NCI-H1092 treated with DMSO at 0.1 percent for 48 hours (cell line): ENCODE measurements around the gene ATPAF2.

ENCODE experiments used
- DNase-seq: peaks from one replicate; lab custom pipeline; 2025; lab: John Stamatoyannopoulos, UW

Gene ATPAF2

GRCh38 chr17:18039535-18040260, 730 bp upstream of the ATPAF2 start:
- DNase-seq = peak; percentile 12

DNA sequence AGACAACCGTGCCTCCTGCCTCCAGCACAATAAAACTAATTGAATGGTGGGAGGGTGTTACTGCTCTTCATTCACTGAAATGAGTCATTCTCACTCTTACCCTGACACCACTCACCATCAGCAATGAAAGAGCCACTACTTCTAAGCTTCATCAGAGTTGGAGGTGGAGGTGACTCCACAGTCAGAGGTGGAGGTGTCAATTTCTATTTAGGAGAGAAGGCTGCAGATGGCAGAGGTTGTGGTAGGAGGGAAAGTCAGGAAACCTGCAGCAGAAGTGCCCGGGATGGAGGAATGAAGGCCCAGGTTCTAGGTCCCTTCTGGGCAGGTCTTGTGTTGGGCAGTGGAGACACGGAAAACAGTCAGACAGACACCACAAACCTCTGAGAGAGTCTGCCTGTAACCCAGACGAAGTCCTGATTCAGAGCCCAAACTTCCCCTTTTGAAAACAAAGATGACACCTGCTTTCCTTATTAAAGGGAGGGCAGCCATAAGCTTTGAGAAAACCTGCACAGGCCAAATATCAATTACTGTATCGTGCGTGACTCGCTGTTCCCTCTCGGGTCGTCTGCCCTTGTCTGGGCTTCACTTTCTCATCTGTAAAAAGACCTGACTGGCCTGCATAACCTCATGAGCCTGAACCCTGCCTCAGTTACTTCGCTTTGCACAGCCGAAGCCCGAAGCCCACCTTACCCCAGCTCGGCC, 668 bp downstream of the ATPAF2 start:
- DNase-seq = no peak

DNA sequence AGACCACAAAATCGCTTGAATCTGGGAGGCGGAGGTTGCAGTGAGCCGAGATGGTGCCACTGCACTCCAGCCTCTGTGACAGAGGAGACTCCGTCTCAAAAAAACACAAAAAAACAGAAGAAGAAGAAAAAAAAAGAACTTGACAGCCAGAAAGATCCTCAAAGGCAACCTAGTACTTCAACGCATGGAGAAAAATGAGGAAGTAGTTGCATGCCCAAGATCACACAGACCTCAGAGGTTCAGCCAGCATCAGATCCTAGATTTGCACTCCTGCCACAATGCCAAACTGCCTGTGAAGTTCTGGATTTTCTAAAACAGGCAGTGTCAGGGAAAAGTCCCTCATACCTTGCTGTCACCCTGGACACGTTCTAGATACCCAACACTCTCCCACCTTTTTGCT, 1.5 kb downstream of the ATPAF2 start:
- no peak for DNase-seq

DNA sequence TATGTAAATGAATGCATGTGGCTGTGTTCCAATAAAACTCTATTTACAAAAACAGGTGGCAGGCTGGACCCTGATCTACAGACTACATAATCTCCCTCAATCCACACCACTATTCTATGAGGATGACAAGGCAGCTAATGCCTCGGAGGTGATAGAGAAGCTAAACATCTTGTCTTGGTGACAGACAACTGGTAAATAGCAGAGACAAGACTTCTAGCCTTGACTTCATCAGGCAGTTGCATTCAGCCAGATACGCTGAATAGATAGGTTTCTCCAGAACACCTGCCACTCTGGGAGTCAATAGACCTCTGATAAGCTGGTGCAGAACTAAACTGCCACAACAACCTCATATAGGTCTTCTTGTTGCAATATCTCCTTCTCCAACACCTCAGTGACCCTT, 3.3 kb downstream of the ATPAF2 start:
- no peak for DNase-seq

DNA sequence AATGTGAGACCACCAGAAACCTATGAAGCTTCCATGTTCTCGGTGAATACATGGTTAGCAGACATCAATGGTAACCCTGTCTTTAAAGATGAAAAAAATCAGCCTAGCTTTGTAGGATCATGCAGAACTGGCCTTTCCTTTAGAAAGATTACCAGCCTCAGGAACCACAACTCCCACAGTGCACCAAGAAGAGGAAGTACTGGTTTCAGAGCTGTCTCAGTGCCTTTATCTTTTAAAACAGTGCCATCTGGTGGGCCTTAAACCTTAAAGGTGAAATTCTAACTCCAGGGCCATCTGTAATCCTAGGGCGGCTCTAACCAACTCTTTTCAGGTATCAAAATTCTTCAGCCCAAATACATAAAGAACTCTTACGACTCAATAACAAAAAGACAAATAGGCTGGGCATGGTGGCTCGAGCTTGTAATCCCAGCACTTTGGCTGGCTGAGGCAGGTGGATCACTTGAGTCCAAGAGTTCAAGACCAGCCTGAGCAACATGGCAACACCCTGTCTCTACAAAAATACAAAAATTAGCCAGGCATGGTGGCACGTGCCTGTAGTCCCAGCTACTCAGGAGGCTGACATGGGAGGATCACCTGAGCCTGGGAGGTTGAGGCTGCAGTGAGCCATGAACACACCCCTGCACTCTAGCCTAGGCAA, 5.4 kb downstream of the ATPAF2 start:
- peak; percentile 79 for DNase-seq

GRCh38 chr17:18031955-18032354, 7.0 kb downstream of the ATPAF2 start:
- no peak for DNase-seq

DNA sequence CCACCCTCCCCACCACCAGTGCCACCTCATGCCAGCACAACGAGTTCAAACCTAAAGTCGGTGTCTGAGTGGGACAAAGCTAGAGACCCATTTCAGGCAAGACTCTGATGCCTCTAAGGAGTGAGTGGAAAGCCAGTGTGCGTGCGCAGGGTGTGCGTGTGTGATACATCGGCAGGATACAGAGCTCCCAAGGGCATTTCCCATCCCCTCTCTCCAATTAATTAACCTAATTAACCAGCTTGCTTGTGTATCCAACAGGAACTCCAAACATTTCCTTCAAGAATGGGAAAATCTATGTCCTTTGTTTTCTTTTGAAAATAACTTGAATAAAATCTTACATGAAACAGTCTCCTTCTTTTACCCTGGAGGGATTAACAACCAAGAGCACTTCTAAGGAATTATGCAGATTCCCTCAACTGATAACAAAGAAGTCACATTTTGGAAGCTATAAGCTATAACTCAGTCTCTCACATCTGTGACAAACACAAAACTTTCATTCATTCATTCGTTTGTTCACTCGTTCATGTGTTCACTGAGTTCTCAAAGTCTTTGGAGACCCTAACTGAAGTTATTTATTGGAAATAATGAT, 9.9 kb downstream of the ATPAF2 start:
- DNase-seq = no peak

GRCh38 chr17:18028114-18028951, 10.6 kb downstream of the ATPAF2 start:
- peak; percentile 77 for DNase-seq

GRCh38 chr17:18027280-18027679, 11.7 kb downstream of the ATPAF2 start:
- peak; percentile 52 for DNase-seq

DNA sequence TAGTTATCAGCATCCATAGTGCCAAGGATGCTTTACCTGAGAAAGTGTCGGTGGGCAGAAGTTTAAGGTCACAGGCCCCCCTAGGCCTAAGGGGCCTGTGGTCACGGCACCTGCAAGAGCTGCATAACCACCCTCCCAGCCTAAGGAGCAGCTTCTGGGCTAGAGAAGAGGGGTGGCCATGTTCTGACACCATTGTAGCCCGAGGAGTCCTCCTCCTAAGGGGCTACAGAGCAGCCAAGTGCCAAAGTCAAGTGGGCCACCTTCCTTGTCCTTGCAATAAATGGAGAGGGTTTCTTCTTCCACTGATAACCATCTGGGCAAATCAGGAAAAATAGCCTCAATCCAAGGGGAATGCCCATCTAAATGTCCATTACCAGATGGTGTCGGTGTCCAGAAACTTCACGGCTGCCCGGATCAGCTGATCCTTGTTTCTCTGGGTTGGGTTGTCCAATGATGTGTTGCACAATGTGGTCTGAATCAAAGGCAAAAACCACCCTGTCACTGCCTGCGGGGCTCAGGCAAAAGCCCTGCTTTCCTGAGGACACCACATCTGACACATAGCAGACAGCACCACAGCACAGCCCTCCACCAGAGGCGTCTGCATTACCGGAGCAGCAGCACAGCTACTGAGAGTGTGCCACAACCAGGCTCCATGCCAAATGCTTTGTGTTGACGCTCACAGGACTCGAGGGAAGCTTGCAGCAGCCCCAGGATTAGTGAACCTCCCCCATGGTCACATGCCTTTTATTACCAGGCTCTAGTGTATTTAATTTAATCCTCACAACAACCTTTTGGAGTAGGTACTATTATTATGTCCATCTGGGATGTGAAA, 12.8 kb downstream of the ATPAF2 start:
- DNase-seq = peak; percentile 57

GRCh38 chr17:18025241-18025944, 13.6 kb downstream of the ATPAF2 start:
- DNase-seq = no peak

DNA sequence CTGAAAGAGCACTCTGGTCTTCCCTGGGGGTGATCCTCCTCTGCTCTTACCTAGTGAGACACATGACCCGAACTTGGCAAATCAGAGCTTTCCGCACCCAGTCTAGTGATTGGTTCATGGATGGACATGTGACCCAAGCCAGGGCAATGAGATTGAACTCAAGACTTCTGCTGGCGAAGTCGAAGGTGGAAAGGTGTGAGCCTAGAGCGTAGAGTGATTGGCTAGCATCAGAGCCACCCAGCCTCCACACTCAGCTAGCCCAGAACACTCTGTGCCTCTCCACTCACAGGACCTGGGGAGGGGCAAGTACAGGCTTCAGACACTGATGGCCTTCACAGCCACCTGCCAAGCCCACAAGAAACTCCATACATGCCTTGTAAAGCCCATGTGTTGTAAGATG, 17.6 kb downstream of the ATPAF2 start:
- DNase-seq = no peak

- DNase-seq = no peak
Measured at GRCh38 chr17:18020971-18021370, 18.0 kb downstream of the ATPAF2 start.

GRCh38 chr17:18019838-18020154, 19.2 kb downstream of the ATPAF2 start:
- DNase-seq = no peak

DNA sequence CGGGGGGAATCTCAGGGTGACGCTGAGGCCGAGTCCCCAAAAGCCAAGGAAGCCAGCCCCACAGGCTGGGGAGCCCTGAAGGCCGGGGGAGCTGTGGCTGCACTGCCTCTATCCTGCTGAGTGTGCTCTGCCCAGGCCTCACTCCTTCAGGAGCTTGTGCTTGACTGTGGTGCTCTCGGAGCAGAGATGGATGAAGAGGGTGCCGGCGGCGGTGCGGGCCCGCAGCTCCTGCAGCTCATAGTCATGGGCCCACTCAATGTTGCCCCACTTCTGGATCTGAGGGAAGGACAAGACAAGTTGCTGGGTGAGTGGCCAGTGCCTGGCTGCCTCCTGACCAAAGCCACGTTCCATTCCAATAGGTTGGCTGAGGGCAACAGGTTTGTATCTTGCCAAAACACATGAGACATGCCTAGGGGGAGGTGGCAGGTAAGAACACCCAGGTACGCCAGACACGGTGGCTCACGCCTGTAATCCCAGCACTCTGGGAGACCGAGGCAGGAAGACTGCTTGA, 20.5 kb downstream of the ATPAF2 start:
- no peak for DNase-seq

DNA sequence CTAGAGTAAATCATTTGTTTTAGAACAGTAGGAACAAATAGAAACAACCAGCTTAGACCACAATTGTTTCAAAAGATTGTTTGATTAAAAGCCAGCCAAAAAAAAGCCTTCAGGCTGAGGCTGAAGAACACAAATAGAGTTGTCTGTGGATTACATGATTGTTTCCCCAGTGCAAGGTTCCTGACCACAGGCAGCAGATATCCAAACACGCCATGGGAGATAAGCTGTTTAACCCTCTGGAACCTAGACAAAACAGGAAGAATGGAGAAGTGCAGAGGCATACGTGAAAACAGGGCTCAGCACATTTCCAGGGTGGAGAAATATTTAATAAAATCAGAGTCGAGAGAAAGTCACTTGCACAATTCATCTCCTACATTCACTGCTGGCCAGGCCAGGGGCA, 21.0 kb downstream of the ATPAF2 start:
- DNase-seq = no peak

GRCh38 chr17:18016426-18016825, 22.5 kb downstream of the ATPAF2 start:
- DNase-seq = no peak

- no peak for DNase-seq
Measured at GRCh38 chr17:18015593-18015992, 23.4 kb downstream of the ATPAF2 start.

DNA sequence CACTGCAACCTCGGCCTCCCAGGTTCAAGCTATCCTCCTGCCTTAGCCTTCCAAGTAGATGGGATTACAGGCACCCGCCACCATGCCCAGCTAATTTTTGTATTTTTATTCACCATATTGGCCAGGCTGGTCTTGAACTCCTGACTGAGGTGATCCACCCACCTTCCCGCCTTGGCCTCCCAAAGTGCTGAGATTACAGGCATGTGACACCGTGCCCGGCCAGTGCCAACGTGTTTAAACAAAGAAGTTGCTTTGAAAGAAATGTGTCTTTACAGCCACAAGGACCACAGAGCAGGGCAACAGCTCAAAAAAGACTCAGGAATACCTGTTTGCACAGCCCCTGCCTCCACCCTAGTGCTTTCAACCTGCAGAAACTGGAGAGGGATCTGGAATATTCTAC, 25.0 kb downstream of the ATPAF2 start:
- DNase-seq = no peak

DNA sequence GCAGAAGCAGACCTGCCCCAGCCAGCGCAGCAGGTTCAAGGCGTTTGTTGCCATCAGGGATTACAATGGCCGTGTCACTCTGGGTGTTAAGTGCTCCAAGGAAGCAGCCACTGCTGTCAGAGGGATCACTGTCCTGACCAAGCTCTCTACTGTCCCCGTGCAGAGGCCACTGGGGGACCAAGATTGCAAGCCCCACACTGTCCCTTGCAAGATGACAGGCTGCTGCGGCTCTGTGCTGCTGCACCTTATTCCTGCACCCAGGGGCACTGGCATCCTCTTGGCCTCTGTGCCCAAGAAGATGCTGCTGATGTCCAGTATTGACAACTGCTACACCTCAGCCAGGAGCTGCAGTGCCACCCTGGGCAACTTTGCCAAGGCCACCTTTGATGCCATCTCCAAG, 27.7 kb downstream of the ATPAF2 start:
- no peak for DNase-seq
